T47D (cell line): ENCODE data around the gene MALAT1.
"Not testable (repeated sequence)": the region's sequence is repeated elsewhere in the genome, so short reads cannot be mapped to it uniquely, and the experiment has no call there.

Source experiments
- DNase-seq, 2 experiments: peaks; one replicate each; pipeline versions ENCODE4 v3.0.0 to v3.0.0-alpha.2; 2011 to 2012; ENCODE audit warnings: low read depth in 1 of 2, low spot score in 1 of 2
- JUND ChIP-seq: IDR thresholded peaks from 2 replicates; pipeline ENCODE4 v1.6.1; 2012; ENCODE audit warnings: low read depth
- in situ Hi-C: cut with HindIII; loops from 2 replicates; pipeline ENCODE4 v1.10.0; 2016; ENCODE audit warnings: low sequenced_read_pairs, low pct_unique_long_range_greater_than_20kb

The MALAT1 gene

GRCh38 chr11:65498977-65499712, at the start of gene MALAT1:
MALAT1 (plus strand) TSS chr11:65499045.
- in situ Hi-C loops, result no loop called here
- peak; percentile 91 for TF ChIP-seq JUND
- peak in 1 of 2 experiments; percentile 99 for DNase-seq

GRCh38 chr11:65451301-65451700, 47.5 kb upstream of the MALAT1 start:
- DNase-seq, in situ Hi-C loops: not testable (repeated sequence)

GRCh38 chr11:65452259-65452658, 46.6 kb upstream of the MALAT1 start:
- DNase-seq, in situ Hi-C loops: not testable (repeated sequence)

GRCh38 chr11:65452806-65453490, 45.9 kb upstream of the MALAT1 start:
- in situ Hi-C loops, result no loop called here
- no peak for TF ChIP-seq JUND
- DNase-seq, result no peak

- TF ChIP-seq JUND, result no peak
- DNase-seq, result no peak
- in situ Hi-C loops, result no loop called here
Measured at GRCh38 chr11:65454311-65454695, 44.5 kb upstream of the MALAT1 start.

- DNase-seq, result peak; percentile 93 to 97
- TF ChIP-seq JUND, result no peak
- in situ Hi-C loops, result no loop called here
Measured at GRCh38 chr11:65454696-65455456, 44.0 kb upstream of the MALAT1 start.

- in situ Hi-C loops, result no loop called here
- TF ChIP-seq JUND, result no peak
- DNase-seq, result no peak
Measured at GRCh38 chr11:65456418-65456817, 42.4 kb upstream of the MALAT1 start.

GRCh38 chr11:65459552-65459951, 39.3 kb upstream of the MALAT1 start:
- no peak for DNase-seq
- TF ChIP-seq JUND, result no peak
- in situ Hi-C loops, result no loop called here

- in situ Hi-C loops, DNase-seq: not testable (repeated sequence)
Measured at GRCh38 chr11:65465471-65465870, 33.4 kb upstream of the MALAT1 start.

GRCh38 chr11:65467306-65467705, 31.5 kb upstream of the MALAT1 start:
- DNase-seq, in situ Hi-C loops: not testable (repeated sequence)

- TF ChIP-seq JUND, result no peak
- in situ Hi-C loops, result no loop called here
- DNase-seq, result peak; percentile 90 to 98
Measured at GRCh38 chr11:65468874-65469333, 29.9 kb upstream of the MALAT1 start.

GRCh38 chr11:65470433-65471049, 28.3 kb upstream of the MALAT1 start:
- in situ Hi-C loops, result no loop called here
- DNase-seq, result no peak
- TF ChIP-seq JUND, result no peak

- no peak for TF ChIP-seq JUND
- in situ Hi-C loops, result no loop called here
- peak; percentile 75 to 96 for DNase-seq
Measured at GRCh38 chr11:65471447-65471891, 27.4 kb upstream of the MALAT1 start.

GRCh38 chr11:65472588-65473277, 26.1 kb upstream of the MALAT1 start:
- in situ Hi-C loops, DNase-seq: not testable (repeated sequence)
